Neutrophil (primary cell): ENCODE data around the gene HMCN1.

ENCODE experiments used
- H3K27ac ChIP-seq: fragments of 200-600 bp; sonication (generic); 2 replicates; pipeline ENCODE4 v1.5.1; 2016; ENCODE audit warnings: mild to moderate bottlenecking, moderate library complexity
- H3K27me3 ChIP-seq: fragments of 200-600 bp; sonication (generic); 2 replicates; pipeline ENCODE4 v1.6.0; 2016; ENCODE audit warnings: mild to moderate bottlenecking
- H3K36me3 ChIP-seq: fragments of 200-600 bp; sonication (generic); 2 replicates; pipeline ENCODE4 v1.5.1; 2017
- H3K4me1 ChIP-seq, 2 experiments: fragments of 200-600 bp in 1 of 2; sonication (generic) in 1 of 2; 1 replicate in 1 of 2; 2 replicates in 1 of 2; pipeline versions ENCODE4 v1.5.1 to v1.6.1; 2013 to 2016; ENCODE audit warnings: low read depth in 1 of 2, low read length in 1 of 2, mild to moderate bottlenecking in 1 of 2, moderate library complexity in 1 of 2; ENCODE audit not compliant: control insufficient read depth in 1 of 2, insufficient read depth in 1 of 2
- H3K4me3 ChIP-seq, 2 experiments: fragments of 200-600 bp in 1 of 2; sonication (generic) in 1 of 2; 1 replicate in 1 of 2; 2 replicates in 1 of 2; pipeline ENCODE4 v1.5.1; 2013 to 2016; ENCODE audit warnings: low read depth in 1 of 2, low read length in 1 of 2, mild to moderate bottlenecking in 1 of 2, moderate library complexity in 1 of 2
- H3K9me3 ChIP-seq: fragments of 200-600 bp; sonication (generic); 2 replicates; pipeline ENCODE4 v1.5.1; 2016
- TF ChIP-seq, protein P1 (sequence below): fragments of 200-600 bp; sonication (generic); IDR thresholded peaks from 2 replicates; pipeline ENCODE4 v1.5.1; 2016; ENCODE audit warnings: antibody characterized with exemption

HMCN1 gene

DNA sequence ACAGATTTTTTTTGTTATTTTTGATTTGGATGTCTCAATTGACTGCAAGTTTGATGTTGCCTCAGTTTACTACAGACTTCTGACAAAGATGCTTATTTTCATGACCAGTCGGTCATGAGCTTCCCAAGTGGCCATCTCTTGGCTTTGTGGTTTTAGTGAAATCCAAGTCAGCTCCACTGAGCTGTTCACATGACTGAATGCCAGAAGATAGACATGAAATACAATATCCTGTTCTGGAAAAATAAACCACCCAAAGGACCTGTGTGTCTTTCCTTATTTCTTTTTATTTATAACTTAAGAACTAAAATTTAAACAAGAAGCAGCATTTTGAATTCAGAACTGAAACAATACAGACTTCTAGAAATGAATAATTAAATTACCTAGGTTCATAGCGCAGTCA is 89.3 kb downstream of the HMCN1 start:
- no peaks in the 10 kb centered on the region for H3K27me3 ChIP-seq
- no peaks in the 10 kb centered on the region for H3K4me1 ChIP-seq
- no peaks in the 10 kb centered on the region for H3K36me3 ChIP-seq
- H3K9me3 ChIP-seq = no peaks in the 10 kb centered on the region
- TF ChIP-seq, protein P1, sequence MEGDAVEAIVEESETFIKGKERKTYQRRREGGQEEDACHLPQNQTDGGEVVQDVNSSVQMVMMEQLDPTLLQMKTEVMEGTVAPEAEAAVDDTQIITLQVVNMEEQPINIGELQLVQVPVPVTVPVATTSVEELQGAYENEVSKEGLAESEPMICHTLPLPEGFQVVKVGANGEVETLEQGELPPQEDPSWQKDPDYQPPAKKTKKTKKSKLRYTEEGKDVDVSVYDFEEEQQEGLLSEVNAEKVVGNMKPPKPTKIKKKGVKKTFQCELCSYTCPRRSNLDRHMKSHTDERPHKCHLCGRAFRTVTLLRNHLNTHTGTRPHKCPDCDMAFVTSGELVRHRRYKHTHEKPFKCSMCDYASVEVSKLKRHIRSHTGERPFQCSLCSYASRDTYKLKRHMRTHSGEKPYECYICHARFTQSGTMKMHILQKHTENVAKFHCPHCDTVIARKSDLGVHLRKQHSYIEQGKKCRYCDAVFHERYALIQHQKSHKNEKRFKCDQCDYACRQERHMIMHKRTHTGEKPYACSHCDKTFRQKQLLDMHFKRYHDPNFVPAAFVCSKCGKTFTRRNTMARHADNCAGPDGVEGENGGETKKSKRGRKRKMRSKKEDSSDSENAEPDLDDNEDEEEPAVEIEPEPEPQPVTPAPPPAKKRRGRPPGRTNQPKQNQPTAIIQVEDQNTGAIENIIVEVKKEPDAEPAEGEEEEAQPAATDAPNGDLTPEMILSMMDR = no peak
- no peak overlapping the region for H3K27ac ChIP-seq
- no peak overlapping the region for H3K4me3 ChIP-seq

GRCh38 chr1:185824106-185824505 is 89.9 kb downstream of the HMCN1 start:
- no peak overlapping the region for H3K4me3 ChIP-seq
- H3K4me1 ChIP-seq = no peaks in the 10 kb centered on the region
- H3K36me3 ChIP-seq = no peaks in the 10 kb centered on the region
- H3K27me3 ChIP-seq = no peaks in the 10 kb centered on the region
- no peaks in the 10 kb centered on the region for H3K9me3 ChIP-seq
- TF ChIP-seq, protein P1 = no peak
- no peak overlapping the region for H3K27ac ChIP-seq

- TF ChIP-seq, protein P1 = no peak
- Histone ChIP-seq H3K36me3 (no peaks in the 10 kb centered on the region), H3K9me3 (no peaks in the 10 kb centered on the region), H3K27me3 (no peaks in the 10 kb centered on the region), H3K4me1 (no peaks in the 10 kb centered on the region), H3K4me3 (no peak overlapping the region), H3K27ac (no peak overlapping the region)
Measured at GRCh38 chr1:185825556-185825955, 91.4 kb downstream of the HMCN1 start.

DNA sequence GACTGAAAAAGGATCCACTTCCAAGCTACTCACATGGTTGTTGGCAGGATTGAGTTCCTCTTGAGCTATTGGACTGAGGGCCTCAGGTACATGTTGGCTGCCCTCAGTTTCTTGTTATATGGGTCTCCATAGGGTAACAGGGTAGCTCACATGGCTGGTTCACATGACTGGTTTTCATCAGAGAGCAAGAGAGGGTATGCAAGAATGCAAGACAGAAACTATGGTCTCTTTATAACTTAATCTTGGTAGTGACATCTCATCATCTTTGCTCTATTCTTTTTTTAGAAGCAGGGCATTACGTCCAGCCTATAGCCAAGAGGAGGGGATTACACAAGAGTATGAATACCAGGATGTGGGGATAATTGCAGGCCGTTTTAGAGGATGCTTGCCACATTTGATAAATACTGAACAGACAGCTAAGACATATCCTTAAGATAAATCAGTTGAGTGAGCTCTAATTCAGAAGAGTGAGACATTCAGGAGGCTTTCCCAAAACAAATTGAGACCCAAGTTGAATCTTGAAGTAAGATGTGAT is 100.2 kb downstream of the HMCN1 start:
- Histone ChIP-seq H3K27me3 (no peaks in the 10 kb centered on the region), H3K9me3 (no peaks in the 10 kb centered on the region), H3K36me3 (no peaks in the 10 kb centered on the region), H3K4me1 (no peaks in the 10 kb centered on the region), H3K27ac (no peak overlapping the region), H3K4me3 (no peak overlapping the region)
- TF ChIP-seq, protein P1 = no peak

DNA sequence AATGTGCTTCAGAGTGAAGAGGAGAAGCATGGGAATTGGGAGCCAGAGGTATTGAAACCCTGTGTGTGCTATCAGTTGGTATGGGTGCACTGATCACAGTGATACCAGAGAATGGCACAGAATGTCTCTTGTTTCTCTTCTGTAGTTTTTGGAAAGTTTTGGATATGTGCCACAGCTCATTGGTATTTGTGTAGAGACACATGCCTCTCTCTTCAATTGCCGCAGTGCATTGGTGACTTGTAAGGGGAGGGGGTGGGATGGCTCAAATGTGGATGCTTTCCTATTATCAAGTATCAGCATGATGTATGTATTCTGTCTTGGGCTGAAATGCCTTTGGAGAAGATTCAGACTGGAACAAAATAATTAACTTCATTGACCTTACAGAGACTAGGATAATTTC is 101.0 kb downstream of the HMCN1 start:
- no peak overlapping the region for H3K27ac ChIP-seq
- H3K4me3 ChIP-seq = no peak overlapping the region
- TF ChIP-seq, protein P1 = no peak
- no peaks in the 10 kb centered on the region for H3K9me3 ChIP-seq
- H3K4me1 ChIP-seq = no peaks in the 10 kb centered on the region
- no peaks in the 10 kb centered on the region for H3K27me3 ChIP-seq
- no peaks in the 10 kb centered on the region for H3K36me3 ChIP-seq

DNA sequence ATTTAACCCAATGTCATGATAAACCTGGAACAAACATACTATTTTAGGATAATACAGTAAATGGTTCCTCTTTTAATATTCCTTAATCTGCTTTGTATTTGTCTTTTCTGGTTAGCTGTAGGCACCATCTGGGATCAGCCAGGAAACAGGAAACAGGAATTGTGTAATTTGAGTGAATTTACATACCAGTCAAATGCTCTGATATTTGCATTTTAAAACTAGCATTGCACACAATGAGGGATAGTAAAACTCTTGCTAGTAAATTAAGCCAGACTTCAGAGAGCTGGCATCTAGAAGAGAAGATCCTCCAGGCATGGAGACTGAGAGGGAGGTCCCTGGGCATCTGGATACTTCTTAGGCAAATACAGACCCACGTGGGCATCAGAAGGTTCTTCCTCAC is 103.5 kb downstream of the HMCN1 start:
- Histone ChIP-seq H3K9me3 (no peaks in the 10 kb centered on the region), H3K27me3 (no peaks in the 10 kb centered on the region), H3K4me3 (no peak overlapping the region), H3K36me3 (no peaks in the 10 kb centered on the region), H3K4me1 (no peaks in the 10 kb centered on the region), H3K27ac (no peak overlapping the region)
- TF ChIP-seq, protein P1 = no peak
